GM19468 (cell line): ENCODE results near the gene ARHGAP35.

ENCODE experiments used
- ATAC-seq: cut with Tn5 transposase; IDR thresholded peaks from one replicate; pipeline ENCODE4 v1.9.1; 2021; ENCODE audit warnings: mild to moderate bottlenecking, moderate library complexity, moderate number of reproducible peaks; ENCODE audit not compliant: unreplicated experiment; ENCODE audit errors: extremely low read depth

ARHGAP35 gene

GRCh38 chr19:46898731-46899130, 37.9 kb downstream of the ARHGAP35 start:
- ATAC-seq: no peak

DNA sequence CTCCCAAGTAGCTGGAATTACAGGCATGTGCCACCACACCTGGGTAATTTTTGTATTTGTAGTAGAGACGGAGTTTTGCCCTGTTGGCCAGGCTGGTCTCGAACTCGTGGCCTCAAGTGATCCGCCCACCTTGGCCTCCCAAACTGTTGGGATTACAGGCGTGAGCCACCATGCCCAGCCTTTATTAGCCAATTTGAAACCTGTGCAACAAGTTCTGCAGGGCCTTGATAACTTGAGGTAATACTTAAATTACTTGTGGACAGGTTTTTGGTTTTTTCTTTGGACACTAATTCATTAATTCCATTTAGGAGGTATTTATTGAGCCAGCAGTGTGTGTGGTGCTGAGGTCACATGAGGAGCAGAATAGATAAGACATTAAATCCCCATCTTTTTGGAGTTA, 39.5 kb downstream of the ARHGAP35 start:
- no peak for ATAC-seq

GRCh38 chr19:46901701-46902401, 41.1 kb downstream of the ARHGAP35 start:
- no peak for ATAC-seq

GRCh38 chr19:46902402-46902766, 41.6 kb downstream of the ARHGAP35 start:
- no peak for ATAC-seq

- ATAC-seq: no peak
Measured at GRCh38 chr19:46903458-46903857, 42.7 kb downstream of the ARHGAP35 start.

DNA sequence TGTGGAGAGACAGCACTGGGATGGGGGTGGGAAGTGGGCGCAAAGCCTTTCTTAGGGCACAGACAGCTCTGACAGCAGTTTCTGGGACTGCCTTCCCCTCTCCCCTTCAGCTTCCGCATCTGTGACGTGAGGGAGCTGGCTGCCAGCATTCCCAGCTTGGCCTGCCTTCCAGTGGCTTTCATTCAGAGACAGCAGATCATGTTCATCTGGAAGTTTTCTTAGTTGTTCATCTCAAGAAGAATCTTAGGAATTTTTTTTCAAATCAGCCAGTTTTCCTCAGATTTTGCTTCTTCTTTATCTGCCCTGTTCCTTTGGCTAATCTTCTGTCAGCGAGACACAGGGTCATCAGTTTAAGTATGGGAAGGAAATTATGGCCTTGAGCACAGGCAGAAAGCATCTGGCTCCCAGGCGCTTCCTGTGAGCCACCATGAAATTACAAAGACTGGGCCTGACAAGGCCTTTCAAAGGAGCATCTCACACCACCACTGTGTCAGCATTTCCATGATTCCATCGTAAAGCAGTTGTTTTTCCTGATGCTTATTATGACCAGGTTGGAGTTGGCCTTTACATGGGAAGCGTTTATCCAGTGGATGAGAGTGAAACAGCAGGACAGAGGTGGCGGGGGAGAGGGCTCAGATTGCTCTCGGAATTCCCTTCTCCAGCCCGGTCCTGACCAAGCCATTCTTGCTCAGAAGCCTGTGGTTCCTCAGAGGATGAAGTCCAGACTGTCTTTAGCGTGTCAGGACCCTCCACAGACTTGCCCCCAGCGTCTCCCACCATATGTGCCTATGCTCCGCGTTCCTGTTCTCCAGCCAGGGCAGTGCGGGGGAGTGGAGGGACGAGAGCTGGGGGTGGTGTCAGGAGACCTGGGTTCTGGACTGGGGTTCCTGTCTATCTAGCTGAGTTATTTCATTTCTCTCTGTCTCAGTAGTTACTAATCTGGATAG, 43.6 kb downstream of the ARHGAP35 start:
- no peak for ATAC-seq

GRCh38 chr19:46906221-46906620, 45.4 kb downstream of the ARHGAP35 start:
- no peak for ATAC-seq

- ATAC-seq: no peak
Measured at GRCh38 chr19:46907880-46908279, 47.1 kb downstream of the ARHGAP35 start.

- ATAC-seq: no peak
Measured at GRCh38 chr19:46909356-46909755, 48.6 kb downstream of the ARHGAP35 start.
